CD4-positive, alpha-beta T cell treated with Interleukin-6 for 4 hours (primary cell): ENCODE results near the gene NTRK1.
A peak's percentile ranks its signal among the peaks of the same experiment; 100 is the strongest.

Experiments used
- DNase-seq: peaks from one replicate; pipeline ENCODE4 v3.0.0-alpha.2; 2020; ENCODE audit warnings: mixed read lengths

Gene NTRK1

DNA sequence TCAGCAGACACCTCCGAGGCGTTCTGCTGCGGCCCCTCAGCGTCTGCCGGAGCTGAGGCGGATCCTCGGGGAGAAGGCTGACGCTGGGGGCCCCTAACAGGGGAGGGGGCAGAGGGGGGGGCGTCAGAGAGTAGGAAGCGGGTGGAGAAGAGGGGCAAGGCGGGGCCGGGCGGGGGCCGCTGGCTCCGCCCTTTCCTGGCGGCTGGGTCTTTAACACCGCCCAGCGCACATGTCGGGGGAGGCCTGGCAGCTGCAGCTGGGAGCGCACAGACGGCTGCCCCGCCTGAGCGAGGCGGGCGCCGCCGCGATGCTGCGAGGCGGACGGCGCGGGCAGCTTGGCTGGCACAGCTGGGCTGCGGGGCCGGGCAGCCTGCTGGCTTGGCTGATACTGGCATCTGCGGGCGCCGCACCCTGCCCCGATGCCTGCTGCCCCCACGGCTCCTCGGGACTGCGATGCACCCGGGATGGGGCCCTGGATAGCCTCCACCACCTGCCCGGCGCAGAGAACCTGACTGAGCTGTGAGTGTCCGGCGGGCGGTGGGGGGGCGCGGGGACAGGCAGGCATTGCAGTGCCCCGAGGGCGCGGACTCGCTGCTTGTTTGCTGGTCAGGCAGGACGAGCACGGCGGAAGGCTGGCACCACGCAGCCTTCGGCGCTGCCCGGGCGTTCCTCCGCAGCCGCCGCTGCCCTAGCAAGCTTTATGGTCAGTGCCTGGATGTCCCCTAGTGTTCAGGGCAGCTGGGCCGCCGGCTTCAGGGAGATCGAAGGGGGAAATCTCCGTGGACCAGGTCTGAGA, at the start of gene NTRK1:
Gene NTRK1 (plus strand): TSS at position 238 of the 796 bp plus-strand sequence. CDS start 70 bp downstream, at position 308.
- DNase-seq = peak; percentile 68

DNA sequence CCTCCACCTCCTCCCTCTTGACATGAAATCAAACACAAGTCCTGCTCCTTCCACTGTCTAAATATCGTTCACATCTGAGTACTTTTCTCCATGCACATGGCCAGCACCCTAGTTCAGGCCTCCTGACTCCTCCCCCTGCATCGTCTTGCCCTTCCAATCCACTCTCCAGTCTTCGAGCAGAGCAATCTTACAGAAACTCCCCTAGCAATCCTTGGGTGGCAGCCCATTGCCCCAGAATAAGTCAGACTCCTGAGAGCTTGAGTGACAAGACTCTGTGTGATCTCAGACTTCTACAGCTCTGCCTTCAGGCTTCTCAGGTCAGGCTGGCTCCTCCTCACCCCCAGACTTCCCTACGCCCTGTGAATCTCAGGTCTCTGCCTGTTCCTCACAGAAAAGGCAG, 49.5 kb upstream of the NTRK1 start:
- no peak for DNase-seq

DNA sequence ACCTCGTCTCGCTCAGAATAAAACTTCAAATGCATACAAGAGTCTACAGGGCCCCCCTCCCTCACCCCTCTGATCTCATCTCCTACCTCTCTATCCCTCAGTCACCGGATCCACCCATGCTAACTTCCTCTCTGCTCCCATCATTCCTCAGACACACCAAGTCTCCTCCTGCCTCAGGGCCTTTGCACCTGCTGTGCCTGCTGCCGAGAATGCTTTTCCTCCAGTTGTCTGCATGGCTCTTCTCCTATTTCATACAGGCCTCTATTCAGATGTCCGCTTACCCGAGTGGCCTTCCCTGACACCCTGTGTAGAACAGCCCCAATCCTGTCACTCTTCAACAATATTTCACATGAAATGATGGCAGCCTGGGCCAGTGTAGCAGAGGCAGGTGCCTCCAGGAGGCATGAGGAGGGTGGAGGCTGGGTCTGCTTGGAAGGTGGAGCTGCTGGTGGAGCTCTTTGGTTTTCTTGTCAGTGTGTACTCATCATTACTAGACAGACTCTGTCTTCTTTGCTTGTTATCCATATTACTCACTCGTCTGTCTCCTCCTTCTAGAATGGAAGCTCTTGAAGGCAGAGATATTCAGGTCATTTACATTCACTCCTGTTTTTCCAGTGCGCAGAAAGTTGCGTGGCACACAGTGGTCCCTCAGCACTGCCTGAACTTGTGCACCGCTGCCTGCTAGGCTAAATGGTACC, 48.2 kb upstream of the NTRK1 start:
- DNase-seq = no peak

DNA sequence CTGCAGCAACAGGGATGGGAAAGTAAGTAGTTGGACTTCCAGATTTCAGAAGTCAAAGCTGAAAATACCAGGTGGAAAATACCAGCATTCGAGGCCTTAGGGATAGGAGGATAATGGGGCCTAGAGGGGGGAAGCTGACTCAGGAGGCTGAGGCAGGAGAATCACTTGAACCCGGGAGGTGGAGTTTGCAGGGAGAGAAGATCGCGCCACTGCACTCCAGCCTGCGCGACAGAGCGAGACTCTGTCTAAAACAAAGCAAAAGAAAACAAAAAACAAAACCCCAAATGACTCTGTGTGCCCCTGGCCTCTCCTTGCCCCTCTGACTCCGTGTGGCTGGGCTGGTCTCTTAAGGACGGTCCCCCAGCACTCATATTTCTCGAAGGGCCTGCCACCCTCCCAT, 47.4 kb upstream of the NTRK1 start:
- no peak for DNase-seq

GRCh38 chr1:156813750-156814570, 46.7 kb upstream of the NTRK1 start:
- peak; percentile 85 for DNase-seq

DNA sequence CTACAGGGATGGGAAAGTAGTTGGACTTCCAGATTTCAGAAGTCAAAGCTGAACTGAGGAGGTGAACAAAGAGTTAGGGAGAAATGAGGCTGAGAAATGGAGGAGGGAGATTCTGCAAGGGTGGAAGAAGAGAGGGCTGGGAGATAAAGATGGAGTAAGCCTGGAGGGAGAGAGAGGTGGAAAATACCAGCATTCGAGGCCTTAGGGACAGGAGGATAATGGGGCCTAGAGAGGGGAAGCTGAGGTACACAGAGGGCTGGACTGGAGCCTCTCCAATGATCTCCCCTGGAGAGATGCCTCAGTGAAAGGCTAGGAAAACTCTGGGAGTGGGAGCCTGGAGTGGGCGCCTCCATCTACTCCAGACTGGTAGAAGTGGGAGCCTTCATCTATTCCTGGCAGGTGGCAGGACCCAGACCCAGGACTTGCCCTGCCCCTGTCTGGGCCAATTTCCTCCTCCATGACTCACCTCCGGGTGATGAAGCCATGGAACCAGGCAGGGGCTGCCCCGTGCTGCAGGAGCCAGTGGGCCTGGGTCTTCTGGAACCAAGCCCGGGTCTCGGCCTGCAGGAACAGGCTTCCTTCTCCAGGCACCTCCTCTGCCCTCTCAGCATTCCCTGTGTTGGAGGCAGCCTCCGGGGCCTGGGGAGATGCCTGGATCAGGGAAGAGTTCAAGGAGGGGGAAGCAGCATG, 45.9 kb upstream of the NTRK1 start:
- peak; percentile 59 for DNase-seq

- DNase-seq = no peak
Observed at GRCh38 chr1:156815307-156815826, 45.3 kb upstream of the NTRK1 start.

DNA sequence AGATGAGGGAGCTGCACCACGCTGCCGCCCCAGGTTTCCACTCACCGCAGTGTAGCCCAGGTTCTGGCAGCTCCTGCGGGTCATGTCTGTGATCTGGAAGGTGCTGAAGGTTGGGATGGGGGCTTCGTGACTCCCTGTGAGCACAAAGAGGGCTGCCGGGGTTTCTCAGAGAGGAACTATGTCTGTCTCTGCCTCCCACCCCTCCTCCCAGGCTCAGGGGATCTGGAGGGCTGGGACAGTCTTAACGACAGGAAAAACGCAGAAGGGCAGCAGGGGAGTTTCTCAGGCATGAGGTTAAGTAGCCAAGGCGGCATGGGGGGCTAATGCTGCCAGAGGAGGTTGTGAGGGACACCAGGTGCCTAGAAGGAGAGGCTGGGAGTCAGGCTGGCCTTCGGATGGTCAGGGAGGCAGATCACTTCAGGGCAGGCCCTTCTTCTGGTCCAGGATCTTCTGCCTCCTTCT, 44.7 kb upstream of the NTRK1 start:
- DNase-seq = no peak

GRCh38 chr1:156816561-156817328, 43.9 kb upstream of the NTRK1 start, which contains the start of gene SH2D2A:
SH2D2A (minus strand) TSS chr1:156816848; CDS start chr1:156816708, 140 bp downstream.
- DNase-seq = peak; percentile 95

DNA sequence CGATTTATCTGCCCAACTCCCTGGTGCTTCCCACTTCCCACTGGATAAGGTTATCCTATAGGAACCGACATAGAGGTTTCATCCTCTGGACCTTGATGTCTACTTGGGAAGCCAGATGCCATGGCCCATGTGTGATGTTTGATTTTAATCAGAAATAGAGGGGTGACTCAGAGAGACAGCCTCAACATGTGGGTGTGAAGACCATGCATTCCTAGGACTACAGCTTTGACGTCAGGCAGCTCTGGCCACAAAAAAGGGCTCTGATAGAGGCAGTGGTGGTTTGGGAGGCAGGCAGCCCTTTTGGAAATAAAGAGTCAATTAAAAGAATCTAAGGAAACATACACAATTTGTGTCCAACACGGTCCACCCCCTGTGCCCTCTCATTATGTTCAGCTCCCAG, 38.9 kb upstream of the NTRK1 start:
- no peak for DNase-seq

- DNase-seq = no peak
Observed at GRCh38 chr1:156822680-156823079, 38.0 kb upstream of the NTRK1 start.

DNA sequence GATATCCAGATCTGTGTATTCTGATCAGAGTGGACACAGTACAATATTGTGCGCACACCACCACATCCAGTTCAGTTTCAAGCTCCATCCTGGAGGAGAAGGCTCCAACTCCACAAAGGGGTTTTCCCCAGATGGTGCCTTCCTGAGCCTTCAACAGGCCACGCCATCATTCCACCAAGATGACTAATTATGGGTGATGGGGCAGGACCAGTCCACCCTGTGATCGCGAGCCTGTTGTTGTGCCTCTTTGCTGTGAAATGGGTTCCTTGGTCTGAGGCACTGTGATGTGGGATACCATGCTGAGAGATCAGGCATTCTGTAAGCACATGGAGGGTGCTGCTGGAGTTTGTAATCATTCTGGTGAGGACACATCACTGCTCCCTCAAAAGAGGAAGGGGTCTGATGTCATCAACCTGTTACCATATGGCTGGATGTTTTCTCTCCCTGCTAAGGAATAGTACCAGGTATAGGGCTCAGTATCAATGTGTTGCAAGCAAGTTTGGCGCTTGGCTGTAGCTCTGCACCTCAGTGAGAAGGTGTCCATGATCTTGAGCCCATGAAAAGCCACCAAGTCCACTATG, 37.4 kb upstream of the NTRK1 start:
- DNase-seq = no peak

DNA sequence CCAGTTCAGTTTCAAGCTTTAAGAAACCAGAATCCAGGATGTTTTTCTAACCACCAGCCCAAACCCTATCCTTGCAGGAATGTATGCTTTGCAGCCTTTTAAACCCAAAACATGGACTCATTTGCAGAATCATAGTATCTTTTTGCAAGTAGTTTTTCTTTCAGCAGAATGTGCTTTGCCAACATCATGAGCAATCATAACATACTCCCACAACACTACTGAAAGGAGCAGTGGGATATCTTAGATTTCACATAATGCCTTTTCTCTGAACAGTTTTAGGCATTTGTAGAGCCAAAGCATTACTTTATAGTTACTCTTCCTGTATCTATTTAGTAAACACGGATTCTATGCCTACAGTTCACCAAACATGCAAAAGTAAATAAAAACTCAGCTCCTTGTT, 34.0 kb upstream of the NTRK1 start:
- DNase-seq = no peak

- DNase-seq = no peak
Observed at GRCh38 chr1:156828400-156829124, 32.1 kb upstream of the NTRK1 start.

- DNase-seq = no peak
Observed at GRCh38 chr1:156832434-156832833, 28.2 kb upstream of the NTRK1 start.

- no peak for DNase-seq
Observed at GRCh38 chr1:156833603-156834002, 27.1 kb upstream of the NTRK1 start.

DNA sequence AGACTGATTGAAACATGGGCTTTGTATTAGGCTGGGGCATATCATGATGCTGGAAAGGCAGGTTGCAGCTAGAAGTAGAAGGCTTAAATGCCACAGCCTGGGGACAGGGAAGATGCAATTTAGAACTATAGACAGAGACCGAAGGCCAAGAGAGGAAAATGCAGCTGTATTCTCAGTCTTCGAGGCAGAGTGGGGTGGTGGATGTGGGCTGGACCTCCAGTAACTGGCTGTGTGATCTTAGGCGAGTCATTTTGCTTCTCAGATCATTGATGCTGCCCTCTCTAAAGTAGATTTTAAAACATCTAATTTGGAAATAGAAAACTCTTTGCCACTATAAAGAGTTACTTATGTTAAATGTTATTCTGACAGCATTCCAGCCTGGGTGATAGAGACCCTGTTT, 26.3 kb upstream of the NTRK1 start:
- DNase-seq = no peak

GRCh38 chr1:156836041-156836654, 24.5 kb upstream of the NTRK1 start:
- no peak for DNase-seq

- no peak for DNase-seq
Observed at GRCh38 chr1:156836892-156837291, 23.8 kb upstream of the NTRK1 start.

- peak; percentile 50 for DNase-seq
Observed at GRCh38 chr1:156838972-156839371, 21.7 kb upstream of the NTRK1 start.
